ENCODE results near the gene CLTB.

GRCh38 chr5:176355400-176356178, 60.8 kb downstream of the CLTB start:
- no peak for TF ChIP-seq CTCF (IDR thresholded peaks at IDR 0.05 in 4 of 5, conservative IDR thresholded peaks at IDR 0.05 in 1 of 5)
- no peak for TF ChIP-seq POLR2A (IDR thresholded peaks at IDR 0.05)

All from gastrocnemius medialis (tissue), 4 donors.